GM11168 (cell line): ENCODE data around the gene DCC.

Experiments used
- in situ Hi-C: fragments of 300-500 bp; cut with MboI; formaldehyde crosslinking; loops from one replicate; pipeline ENCODE4 v1.12.0; 2022; ENCODE audit warnings: low sequenced_read_pairs; ENCODE audit not compliant: unreplicated experiment

DCC gene

GRCh38 chr18:52481116-52481515 is 141.1 kb downstream of the DCC start:
- in situ Hi-C loops, result no loop called here

- in situ Hi-C loops, result no loop called here
These were observed 145.0 kb downstream of the DCC start for GRCh38 chr18:52484977-52485376.

- in situ Hi-C loops, result no loop called here
These were observed 146.1 kb downstream of the DCC start for GRCh38 chr18:52486052-52486451.

- in situ Hi-C loops, result no loop called here
These were observed 149.7 kb downstream of the DCC start for GRCh38 chr18:52489396-52490306.

GRCh38 chr18:52496426-52496825 is 156.4 kb downstream of the DCC start:
- in situ Hi-C loops, result no loop called here

GRCh38 chr18:52499016-52499415 is 159.0 kb downstream of the DCC start:
- in situ Hi-C loops, result no loop called here

GRCh38 chr18:52499644-52500043 is 159.6 kb downstream of the DCC start:
- in situ Hi-C loops, result no loop called here

GRCh38 chr18:52504589-52504988 is 164.6 kb downstream of the DCC start:
- in situ Hi-C loops, result no loop called here

- in situ Hi-C loops, result no loop called here
These were observed 170.1 kb downstream of the DCC start for GRCh38 chr18:52510139-52510538.

- in situ Hi-C loops, result no loop called here
These were observed 178.1 kb downstream of the DCC start for GRCh38 chr18:52518086-52518485.

- in situ Hi-C loops, result no loop called here
These were observed 179.0 kb downstream of the DCC start for GRCh38 chr18:52519021-52519420.

- in situ Hi-C loops, result no loop called here
These were observed 183.6 kb downstream of the DCC start for GRCh38 chr18:52523566-52523965.

- in situ Hi-C loops, result no loop called here
These were observed 191.8 kb downstream of the DCC start for GRCh38 chr18:52531836-52532235.

- in situ Hi-C loops, result no loop called here
These were observed 196.0 kb downstream of the DCC start for GRCh38 chr18:52536039-52536438.

GRCh38 chr18:52537261-52537660 is 197.3 kb downstream of the DCC start:
- in situ Hi-C loops, result no loop called here

GRCh38 chr18:52541056-52541455 is 201.1 kb downstream of the DCC start:
- in situ Hi-C loops, result no loop called here

- in situ Hi-C loops, result no loop called here
These were observed 204.1 kb downstream of the DCC start for GRCh38 chr18:52544086-52544485.

GRCh38 chr18:52546686-52547346 is 206.8 kb downstream of the DCC start:
- in situ Hi-C loops, result no loop called here

GRCh38 chr18:52553441-52553840 is 213.4 kb downstream of the DCC start:
- in situ Hi-C loops, result no loop called here

- in situ Hi-C loops, result no loop called here
These were observed 214.2 kb downstream of the DCC start for GRCh38 chr18:52554180-52554579.

GRCh38 chr18:52567360-52567759 is 227.4 kb downstream of the DCC start:
- in situ Hi-C loops, result no loop called here

GRCh38 chr18:52569492-52569891 is 229.5 kb downstream of the DCC start:
- in situ Hi-C loops, result no loop called here
